ENCODE results near the gene CCKAR. TPM values are rescaled to one million over a fixed set of nuclear protein-coding genes. Genes with fewer than 3 reads are reported as not detected.

The CCKAR gene
- total and polyA plus RNA-seq, 2 donors (not counting 3 experiments of a cell fraction or from before 2014, with no cell fraction given), result not detected

GRCh38 chr4:26441771-26442170 lies 48.5 kb downstream of the CCKAR start:
- H3K9me1 ChIP-seq (replicated peaks; ENCODE audit: control insufficient read depth, extremely low read depth, insufficient read depth, low read length), result no peaks in the 10 kb centered on the region
- H3K4me2 ChIP-seq (ENCODE audit: insufficient read depth, low read length), result no peak overlapping the region
- no peak overlapping the region for H3K27ac ChIP-seq (ENCODE audit: insufficient read depth, low read depth, low read length)
- no peak for FAIRE-seq
- H3K4me3 ChIP-seq (replicated peaks in 1 of 3; ENCODE audit: insufficient read depth in 1 of 3, low read depth in 1 of 3, low read length in 3 of 3), result no peak overlapping the region
- no peak overlapping the region for H3K9ac ChIP-seq (replicated peaks; ENCODE audit: extremely low read depth, insufficient read depth, low read length)
- POLR2A ChIA-PET, result no interaction called here
- H3K4me1 ChIP-seq (ENCODE audit: control insufficient read depth, extremely low read depth, insufficient read depth, low read length), result no peaks in the 10 kb centered on the region
- dilution Hi-C loops (cut with MboI; ENCODE audit: extremely low pct_ligation_motif_present, low sequenced_read_pairs) (no loop called here), intact Hi-C loops (cut with micrococcal nuclease) (no loop called here)
- no peaks in the 10 kb centered on the region for H3K79me2 ChIP-seq (ENCODE audit: control insufficient read depth, insufficient read depth, low read length)
- TF ChIP-seq, protein P1, sequence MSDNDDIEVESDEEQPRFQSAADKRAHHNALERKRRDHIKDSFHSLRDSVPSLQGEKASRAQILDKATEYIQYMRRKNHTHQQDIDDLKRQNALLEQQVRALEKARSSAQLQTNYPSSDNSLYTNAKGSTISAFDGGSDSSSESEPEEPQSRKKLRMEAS (IDR thresholded peaks at IDR 0.05; ENCODE audit: insufficient read depth, insufficient read length), result no peak
- TF ChIP-seq MYC (IDR thresholded peaks at IDR 0.05; ENCODE audit: low read depth, low read length) (no peak), EZH2 (IDR thresholded peaks at IDR 0.05; ENCODE audit: borderline replicate concordance, low read depth, low read length, severe bottlenecking) (no peak), POLR2AphosphoS5 (IDR thresholded peaks at IDR 0.05; ENCODE audit: insufficient read depth, low read depth, low read length) (no peak), GATA2 (IDR thresholded peaks at IDR 0.05; ENCODE audit: insufficient read depth, insufficient read length, low read depth, low read length) (no peak), POLR2A (IDR thresholded peaks at IDR 0.05; ENCODE audit: low read depth, low read length) (no peak), FOS (IDR thresholded peaks at IDR 0.05; ENCODE audit: borderline replicate concordance, insufficient read depth, low read length) (no peak), JUN (IDR thresholded peaks at IDR 0.05; ENCODE audit: borderline replicate concordance, insufficient read depth, insufficient read length, low read depth) (no peak)
- TF ChIP-seq, protein P2, sequence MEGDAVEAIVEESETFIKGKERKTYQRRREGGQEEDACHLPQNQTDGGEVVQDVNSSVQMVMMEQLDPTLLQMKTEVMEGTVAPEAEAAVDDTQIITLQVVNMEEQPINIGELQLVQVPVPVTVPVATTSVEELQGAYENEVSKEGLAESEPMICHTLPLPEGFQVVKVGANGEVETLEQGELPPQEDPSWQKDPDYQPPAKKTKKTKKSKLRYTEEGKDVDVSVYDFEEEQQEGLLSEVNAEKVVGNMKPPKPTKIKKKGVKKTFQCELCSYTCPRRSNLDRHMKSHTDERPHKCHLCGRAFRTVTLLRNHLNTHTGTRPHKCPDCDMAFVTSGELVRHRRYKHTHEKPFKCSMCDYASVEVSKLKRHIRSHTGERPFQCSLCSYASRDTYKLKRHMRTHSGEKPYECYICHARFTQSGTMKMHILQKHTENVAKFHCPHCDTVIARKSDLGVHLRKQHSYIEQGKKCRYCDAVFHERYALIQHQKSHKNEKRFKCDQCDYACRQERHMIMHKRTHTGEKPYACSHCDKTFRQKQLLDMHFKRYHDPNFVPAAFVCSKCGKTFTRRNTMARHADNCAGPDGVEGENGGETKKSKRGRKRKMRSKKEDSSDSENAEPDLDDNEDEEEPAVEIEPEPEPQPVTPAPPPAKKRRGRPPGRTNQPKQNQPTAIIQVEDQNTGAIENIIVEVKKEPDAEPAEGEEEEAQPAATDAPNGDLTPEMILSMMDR (IDR thresholded peaks at IDR 0.05; ENCODE audit: extremely low read depth in 1 of 2, insufficient read depth in 1 of 2, low read depth in 1 of 2, low read length in 2 of 2), result no peak
- no peaks in the 10 kb centered on the region for H3K27me3 ChIP-seq (ENCODE audit: control insufficient read depth in 2 of 2, insufficient read depth in 2 of 2, low read length in 2 of 2)
- no peaks in the 10 kb centered on the region for H3K9me3 ChIP-seq (replicated peaks; ENCODE audit: control insufficient read depth, insufficient read depth, low read length)
- no peak for DNase-seq (ENCODE audit: low read depth, low spot score)
- no peak overlapping the region for H2AFZ ChIP-seq (ENCODE audit: low read depth, low read length)
- H4K20me1 ChIP-seq (replicated peaks; ENCODE audit: control insufficient read depth, extremely low read depth, insufficient read depth, low read length), result no peaks in the 10 kb centered on the region
- no TSS peak for BruUV-seq (replicated peaks)
- CTCF ChIA-PET, result no interaction called here
- peaks cover 0 to 2% of the 10 kb centered on the region in 2 experiments for H3K36me3 ChIP-seq (ENCODE audit: control insufficient read depth in 2 of 2, extremely low read depth in 1 of 2, insufficient read depth in 2 of 2, low read length in 2 of 2)
